K562 (cell line): ENCODE measurements around the gene OR2H2. TPM values are rescaled to one million over a fixed set of nuclear protein-coding genes. Genes with fewer than 3 reads are reported as not detected.

ENCODE experiments used
- CHD7 ChIP-seq: fragments of 200-600 bp; sonication (generic); IDR thresholded peaks from one replicate; pipeline ENCODE4 v1.6.1; 2012; ENCODE audit warnings: mild to moderate bottlenecking, low read depth, low read length, inconsistent platforms
- GATAD2B ChIP-seq: fragments of 450-650 bp; IDR thresholded peaks from 2 replicates; pipeline ENCODE4 v1.6.1; 2017; ENCODE audit warnings: mild to moderate bottlenecking, borderline replicate concordance
- HEY1 ChIP-seq: fragments of 250-450 bp; sonication (Bioruptor Pico); IDR thresholded peaks from 2 replicates; pipeline ENCODE4 v1.5.0; 2020; ENCODE audit warnings: mild to moderate bottlenecking, moderate library complexity, borderline replicate concordance
- NFIX ChIP-seq: fragments of 250-450 bp; sonication (Bioruptor Pico); IDR thresholded peaks from 2 replicates; pipeline ENCODE4 v1.4.0; 2020; ENCODE audit warnings: low read depth, mild to moderate bottlenecking, moderate library complexity
- NR1H2 ChIP-seq: sonication (generic); formaldehyde crosslinking; IDR thresholded peaks from 2 replicates; pipeline ENCODE4 v1.4.0; 2020; ENCODE audit warnings: mild to moderate bottlenecking, missing genetic modification reagents
- SAFB ChIP-seq: fragments of 200-400 bp; formaldehyde crosslinking; IDR thresholded peaks from 2 replicates; pipeline ENCODE4 v1.6.1; 2017; ENCODE audit warnings: low read depth, low read length, borderline replicate concordance
- TCF15 ChIP-seq: fragments of 250-450 bp; sonication (Bioruptor Pico); IDR thresholded peaks from 2 replicates; pipeline ENCODE4 v1.8.0; 2022; ENCODE audit warnings: moderate library complexity, mild to moderate bottlenecking, inconsistent platforms
- XRCC3 ChIP-seq: fragments of 450-650 bp; IDR thresholded peaks from 2 replicates; pipeline ENCODE4 v1.6.1; 2017; ENCODE audit warnings: mild to moderate bottlenecking, moderate library complexity
- ZBTB33 ChIP-seq: sonication (generic); formaldehyde crosslinking; IDR thresholded peaks from 2 replicates; pipeline ENCODE4 v1.8.1; 2023; ENCODE audit warnings: mild to moderate bottlenecking, missing genetic modification reagents
- ZFX ChIP-seq: sonication (generic); formaldehyde crosslinking; IDR thresholded peaks from 2 replicates; pipeline ENCODE4 v1.8.0; 2022; ENCODE audit warnings: mild to moderate bottlenecking, missing genetic modification reagents, moderate library complexity
- ZNF146 ChIP-seq: IDR thresholded peaks from one replicate; pipeline ENCODE4 v1.6.1; 2018; ENCODE audit warnings: missing compliant biosample characterization; ENCODE audit not compliant: unreplicated experiment
- ZNF197 ChIP-seq: fragments of 200-800 bp; sonication (Bioruptor generic); IDR thresholded peaks from 2 replicates; pipeline ENCODE4 v1.6.1; 2016; ENCODE audit warnings: low read depth, missing genetic modification characterization, missing compliant biosample characterization
- ZNF778 ChIP-seq: fragments of 450-650 bp; formaldehyde crosslinking; IDR thresholded peaks from 2 replicates; pipeline ENCODE4 v1.4.0; 2020; ENCODE audit warnings: mild to moderate bottlenecking, moderate library complexity
- polyA plus RNA-seq, 8 experiments: library from polyadenylated mRNA; depleted of rRNA in 4 of 8; stranded (reverse) in 5 of 8; unstranded in 3 of 8; fragments of >200 nt; fragmentation: Nextera tagmentation in 2 of 8; fragmentation: Illumina TruSeq in 1 of 8; extraction: Ambion mirVana in 2 of 8; extraction: Trizol in 1 of 8; gene quantifications; 2 replicates each; pipeline versions ENCODE4 v1.2.1 to v1.2.3, GENCODE V29; 2011 to 2014; ENCODE audit warnings: inconsistent platforms in 1 of 8, missing spikeins in 1 of 8
- total RNA-seq, 7 experiments: library from RNA; depleted of rRNA in 6 of 7; stranded (reverse); fragments of >200 nt in 6 of 7; fragmentation: Illumina TruSeq in 2 of 7; extraction: Trizol in 2 of 7; gene quantifications; 2 replicates each; pipeline versions ENCODE4 v1.2.1 to v1.2.3, GENCODE V29; 2011 to 2021; ENCODE audit warnings: low replicate concordance in 1 of 7

Gene OR2H2
- total and polyA plus RNA-seq, 9 of the 15 experiments (the other 6 are each of a cell fraction or from before 2014, with no cell fraction given), result not detected

- no peak for TF ChIP-seq CHD7
- no peak for TF ChIP-seq SAFB
- TF ChIP-seq ZNF197 (CRISPR knock-in tag), result no peak
- TF ChIP-seq ZFX, result no peak
- TF ChIP-seq GATAD2B, result no peak
- TF ChIP-seq ZNF146 (CRISPR knock-in tag), result no peak
- no peak for TF ChIP-seq NFIX (CRISPR knock-in tag)
- no peak for TF ChIP-seq XRCC3
- TF ChIP-seq ZBTB33, result no peak
- TF ChIP-seq ZNF778 (CRISPR knock-in tag), result no peak
- TF ChIP-seq NR1H2 (CRISPR knock-in tag), result no peak
- no peak for TF ChIP-seq TCF15
- no peak for TF ChIP-seq HEY1 (CRISPR knock-in tag)
Observed at GRCh38 chr6:29561091-29561490, 23.8 kb upstream of the OR2H2 start (continued).
